ENCODE data around the gene CAMTA1.

Gene CAMTA1

GRCh38 chr1:6884652-6885153 is 99.4 kb downstream of the CAMTA1 start:
- no peak overlapping the region for H3K4me3 ChIP-seq (ENCODE audit: low read length)
- no peak for TF ChIP-seq ZNF274 (IDR thresholded peaks at IDR 0.05; ENCODE audit: low read depth, low read length)

GRCh38 chr1:6885426-6885825 is 100.2 kb downstream of the CAMTA1 start:
- TF ChIP-seq ZNF274 (IDR thresholded peaks at IDR 0.05; ENCODE audit: low read depth, low read length), result no peak
- H3K4me3 ChIP-seq (ENCODE audit: low read length), result no peak overlapping the region

- H3K4me3 ChIP-seq (ENCODE audit: low read length), result no peak overlapping the region
- no peak for TF ChIP-seq ZNF274 (IDR thresholded peaks at IDR 0.05; ENCODE audit: low read depth, low read length)
Observed at GRCh38 chr1:6886523-6886922, 101.3 kb downstream of the CAMTA1 start.

- no peak overlapping the region for H3K4me3 ChIP-seq (ENCODE audit: low read length)
- TF ChIP-seq ZNF274 (IDR thresholded peaks at IDR 0.05; ENCODE audit: low read depth, low read length), result no peak
Observed at GRCh38 chr1:6888268-6888667, 103.0 kb downstream of the CAMTA1 start.

GRCh38 chr1:6888870-6889269 is 103.6 kb downstream of the CAMTA1 start:
- no peak overlapping the region for H3K4me3 ChIP-seq (ENCODE audit: low read length)
- no peak for TF ChIP-seq ZNF274 (IDR thresholded peaks at IDR 0.05; ENCODE audit: low read depth, low read length)

- H3K4me3 ChIP-seq (ENCODE audit: low read length), result no peak overlapping the region
- TF ChIP-seq ZNF274 (IDR thresholded peaks at IDR 0.05; ENCODE audit: low read depth, low read length), result no peak
Observed at GRCh38 chr1:6889875-6890480, 104.7 kb downstream of the CAMTA1 start.

GRCh38 chr1:6890686-6891085 is 105.4 kb downstream of the CAMTA1 start:
- no peak for TF ChIP-seq ZNF274 (IDR thresholded peaks at IDR 0.05; ENCODE audit: low read depth, low read length)
- H3K4me3 ChIP-seq (ENCODE audit: low read length), result no peak overlapping the region

GRCh38 chr1:6891781-6892579 is 106.7 kb downstream of the CAMTA1 start:
- H3K4me3 ChIP-seq (ENCODE audit: low read length), result no peak overlapping the region
- TF ChIP-seq ZNF274 (IDR thresholded peaks at IDR 0.05; ENCODE audit: low read depth, low read length), result no peak

GRCh38 chr1:6893388-6893787 is 108.1 kb downstream of the CAMTA1 start:
- no peak overlapping the region for H3K4me3 ChIP-seq (ENCODE audit: low read length)
- TF ChIP-seq ZNF274 (IDR thresholded peaks at IDR 0.05; ENCODE audit: low read depth, low read length), result no peak

- no peak overlapping the region for H3K4me3 ChIP-seq (ENCODE audit: low read length)
- no peak for TF ChIP-seq ZNF274 (IDR thresholded peaks at IDR 0.05; ENCODE audit: low read depth, low read length)
Observed at GRCh38 chr1:6897138-6897537, 111.9 kb downstream of the CAMTA1 start.

GRCh38 chr1:6898974-6899539 is 113.8 kb downstream of the CAMTA1 start:
- no peak overlapping the region for H3K4me3 ChIP-seq (ENCODE audit: low read length)
- no peak for TF ChIP-seq ZNF274 (IDR thresholded peaks at IDR 0.05; ENCODE audit: low read depth, low read length)

GRCh38 chr1:6899621-6900020 is 114.4 kb downstream of the CAMTA1 start:
- H3K4me3 ChIP-seq (ENCODE audit: low read length), result no peak overlapping the region
- TF ChIP-seq ZNF274 (IDR thresholded peaks at IDR 0.05; ENCODE audit: low read depth, low read length), result no peak

- TF ChIP-seq ZNF274 (IDR thresholded peaks at IDR 0.05; ENCODE audit: low read depth, low read length), result no peak
- no peak overlapping the region for H3K4me3 ChIP-seq (ENCODE audit: low read length)
Observed at GRCh38 chr1:6902153-6902552, 116.9 kb downstream of the CAMTA1 start.

GRCh38 chr1:6904476-6905170 is 119.4 kb downstream of the CAMTA1 start:
- TF ChIP-seq ZNF274 (IDR thresholded peaks at IDR 0.05; ENCODE audit: low read depth, low read length), result no peak
- no peak overlapping the region for H3K4me3 ChIP-seq (ENCODE audit: low read length)

All from GM08714 (cell line).